ENCODE measurements around the gene ZNF860. TPM values are rescaled to one million over a fixed set of nuclear protein-coding genes. Genes with fewer than 3 reads are reported as not detected.

ZNF860 gene
- total and polyA plus RNA-seq, 2 donors (not counting 3 experiments of a cell fraction or from before 2014, with no cell fraction given), result 0.19 to 0.73 TPM

GRCh38 chr3:31976302-31976701 lies 5.2 kb upstream of the ZNF860 start:
- Histone ChIP-seq H3K9me1 (replicated peaks; ENCODE audit: control insufficient read depth, extremely low read depth, insufficient read depth, low read length) (no peaks in the 10 kb centered on the region), H3K4me1 (ENCODE audit: control insufficient read depth, extremely low read depth, insufficient read depth, low read length) (peaks cover 9% of the 10 kb centered on the region), H3K36me3 (ENCODE audit: control insufficient read depth in 2 of 2, extremely low read depth in 1 of 2, insufficient read depth in 2 of 2, low read length in 2 of 2) (no peaks in the 10 kb centered on the region), H3K9ac (replicated peaks; ENCODE audit: extremely low read depth, insufficient read depth, low read length) (no peak overlapping the region), H3K79me2 (ENCODE audit: control insufficient read depth, insufficient read depth, low read length) (peaks cover 43% of the 10 kb centered on the region), H3K27me3 (ENCODE audit: control insufficient read depth in 2 of 2, insufficient read depth in 2 of 2, low read length in 2 of 2) (no peaks in the 10 kb centered on the region), H4K20me1 (replicated peaks; ENCODE audit: control insufficient read depth, extremely low read depth, insufficient read depth, low read length) (peaks cover 3% of the 10 kb centered on the region), H3K27ac (ENCODE audit: insufficient read depth, low read depth, low read length) (no peak overlapping the region), H3K4me3 (replicated peaks in 1 of 3; ENCODE audit: insufficient read depth in 1 of 3, low read depth in 1 of 3, low read length in 3 of 3) (no peak overlapping the region), H3K4me2 (ENCODE audit: insufficient read depth, low read length) (no peak overlapping the region), H2AFZ (ENCODE audit: low read depth, low read length) (no peak overlapping the region), H3K9me3 (replicated peaks; ENCODE audit: control insufficient read depth, insufficient read depth, low read length) (no peaks in the 10 kb centered on the region)
- intact Hi-C loops (cut with micrococcal nuclease) (no loop called here), dilution Hi-C loops (cut with MboI; ENCODE audit: extremely low pct_ligation_motif_present, low sequenced_read_pairs) (no loop called here)
- no peak for FAIRE-seq
- TF ChIP-seq MYC (IDR thresholded peaks at IDR 0.05; ENCODE audit: low read depth, low read length), result no peak
- no peak for TF ChIP-seq GATA2 (IDR thresholded peaks at IDR 0.05; ENCODE audit: insufficient read depth, insufficient read length, low read depth, low read length)
- TF ChIP-seq POLR2AphosphoS5 (IDR thresholded peaks at IDR 0.05; ENCODE audit: insufficient read depth, low read depth, low read length), result no peak
- TF ChIP-seq JUN (IDR thresholded peaks at IDR 0.05; ENCODE audit: borderline replicate concordance, insufficient read depth, insufficient read length, low read depth), result no peak
- TF ChIP-seq, protein P1, sequence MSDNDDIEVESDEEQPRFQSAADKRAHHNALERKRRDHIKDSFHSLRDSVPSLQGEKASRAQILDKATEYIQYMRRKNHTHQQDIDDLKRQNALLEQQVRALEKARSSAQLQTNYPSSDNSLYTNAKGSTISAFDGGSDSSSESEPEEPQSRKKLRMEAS (IDR thresholded peaks at IDR 0.05; ENCODE audit: insufficient read depth, insufficient read length), result no peak
- no peak for TF ChIP-seq CTCF (IDR thresholded peaks at IDR 0.05; ENCODE audit: extremely low read depth in 1 of 2, insufficient read depth in 1 of 2, low read depth in 1 of 2, low read length in 2 of 2)
- no peak for DNase-seq (ENCODE audit: low read depth, low spot score)
- POLR2A ChIA-PET, result no interaction called here
- BruUV-seq (replicated peaks), result no TSS peak
- CTCF ChIA-PET, result interaction anchor here (1.6 kb wide), 1 partner anchor 9 kb away, joined by 6 read pairs; no protein-coding TSS in a partner anchor

Data from endothelial cell of umbilical vein (primary cell).